Loucy (cell line): ENCODE data around the gene STIM1.
A peak's percentile ranks its signal among the peaks of the same experiment; 100 is the strongest.

ENCODE experiments used
- H2AFZ ChIP-seq: fragments of 200-600 bp; sonication (generic); 2 replicates; pipeline ENCODE4 v1.6.0; 2016; ENCODE audit warnings: antibody characterized with exemption, mild to moderate bottlenecking, low read length, moderate library complexity
- H3F3A ChIP-seq: fragments of 200-600 bp; 2 replicates; pipeline ENCODE4 v1.6.0; 2016; ENCODE audit warnings: antibody characterized with exemption, low read depth, mild to moderate bottlenecking
- H3K27me3 ChIP-seq: fragments of 200-600 bp; sonication (generic); 2 replicates; pipeline ENCODE4 v1.6.1; 2014; ENCODE audit warnings: low read length, mild to moderate bottlenecking; ENCODE audit not compliant: insufficient read depth, poor library complexity, severe bottlenecking
- H3K36me3 ChIP-seq: fragments of 200-600 bp; sonication (generic); 2 replicates; pipeline ENCODE4 v1.6.1; 2016; ENCODE audit warnings: low read length; ENCODE audit not compliant: insufficient read depth
- H3K4me1 ChIP-seq: fragments of 200-600 bp; sonication (generic); 2 replicates; pipeline ENCODE4 v1.5.1; 2014; ENCODE audit warnings: low read length, mild to moderate bottlenecking; ENCODE audit not compliant: insufficient read depth, poor library complexity, severe bottlenecking
- H3K4me2 ChIP-seq: fragments of 200-600 bp; sonication (generic); 2 replicates; pipeline ENCODE4 v1.6.0; 2014; ENCODE audit warnings: antibody characterized with exemption, low read length, low read depth, mild to moderate bottlenecking; ENCODE audit not compliant: poor library complexity, severe bottlenecking
- H3K4me3 ChIP-seq: fragments of 200-600 bp; sonication (generic); 2 replicates; pipeline ENCODE4 v1.5.1; 2014; ENCODE audit warnings: low read length, mild to moderate bottlenecking, mixed read lengths; ENCODE audit not compliant: poor library complexity, severe bottlenecking
- H3K79me2 ChIP-seq: fragments of 200-600 bp; sonication (generic); 2 replicates; pipeline ENCODE4 v1.6.1; 2014; ENCODE audit warnings: low read length; ENCODE audit not compliant: insufficient read depth
- H3K9ac ChIP-seq: fragments of 200-600 bp; sonication (generic); 2 replicates; pipeline ENCODE4 v1.6.0; 2014; ENCODE audit warnings: mild to moderate bottlenecking, low read depth, low read length, moderate library complexity; ENCODE audit not compliant: poor library complexity, severe bottlenecking
- H3K9me2 ChIP-seq: fragments of 200-600 bp; sonication (generic); replicated peaks from 2 replicates; pipeline ENCODE4 v1.6.1; 2016; ENCODE audit warnings: low read depth, low read length, mixed read lengths
- H3K9me3 ChIP-seq: fragments of 200-600 bp; sonication (generic); 2 replicates; pipeline ENCODE4 v1.6.1; 2014; ENCODE audit warnings: mild to moderate bottlenecking, antibody characterized with exemption, low read length, low read depth; ENCODE audit not compliant: insufficient read depth
- H4K20me1 ChIP-seq: fragments of 200-600 bp; sonication (generic); 2 replicates; pipeline ENCODE4 v1.6.0; 2014; ENCODE audit warnings: antibody characterized with exemption, low read length, mild to moderate bottlenecking; ENCODE audit not compliant: insufficient read depth, poor library complexity, severe bottlenecking
- EZH2phosphoT487 ChIP-seq: fragments of 200-600 bp; IDR thresholded peaks from 2 replicates; pipeline ENCODE4 v1.6.1; 2018; ENCODE audit warnings: antibody characterized with exemption, mild to moderate bottlenecking, moderate library complexity, borderline replicate concordance
- TF ChIP-seq, protein P1 (sequence below): fragments of 200-600 bp; sonication (generic); conservative IDR thresholded peaks from 2 replicates; pipeline ENCODE4 v1.5.1; 2014; ENCODE audit warnings: mild to moderate bottlenecking, antibody characterized with exemption, low read length

The STIM1 gene

DNA sequence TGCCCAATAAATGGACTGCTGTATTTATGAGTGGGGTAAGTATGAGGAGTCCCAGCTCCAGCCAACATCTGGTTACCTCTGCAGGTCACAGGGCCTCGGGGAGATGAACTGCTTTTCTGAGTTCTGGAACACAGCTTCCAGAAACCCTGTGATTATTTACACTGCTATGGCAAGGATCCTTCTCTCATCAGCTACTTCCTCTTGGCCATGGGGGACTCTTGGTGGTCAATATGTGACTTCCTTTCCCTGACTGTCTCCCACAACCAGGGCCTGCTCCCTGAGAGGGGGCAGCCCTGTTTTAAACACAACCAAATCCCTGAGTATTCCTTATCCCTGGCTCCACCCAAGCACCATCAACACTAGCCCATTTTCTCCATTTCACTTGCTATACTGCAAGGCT, 24.7 kb upstream of the STIM1 start:
- Histone ChIP-seq H3K9ac (no peak overlapping the region), H3K4me2 (peak overlapping the region; percentile 92), H3K4me1 (peaks cover 52% of the 10 kb centered on the region), H3K9me3 (no peaks in the 10 kb centered on the region), H3K27me3 (no peaks in the 10 kb centered on the region), H2AFZ (no peak overlapping the region), H3K9me2 (no peaks in the 10 kb centered on the region), H3K36me3 (peaks cover 37% of the 10 kb centered on the region; the same call in 1 of the 2 replicates), H3K79me2 (peaks cover 69% of the 10 kb centered on the region), H4K20me1 (peaks cover 63% of the 10 kb centered on the region), H3F3A (no peaks in the 10 kb centered on the region), H3K4me3 (peak overlapping the region; percentile 5)
- TF ChIP-seq, protein P1, sequence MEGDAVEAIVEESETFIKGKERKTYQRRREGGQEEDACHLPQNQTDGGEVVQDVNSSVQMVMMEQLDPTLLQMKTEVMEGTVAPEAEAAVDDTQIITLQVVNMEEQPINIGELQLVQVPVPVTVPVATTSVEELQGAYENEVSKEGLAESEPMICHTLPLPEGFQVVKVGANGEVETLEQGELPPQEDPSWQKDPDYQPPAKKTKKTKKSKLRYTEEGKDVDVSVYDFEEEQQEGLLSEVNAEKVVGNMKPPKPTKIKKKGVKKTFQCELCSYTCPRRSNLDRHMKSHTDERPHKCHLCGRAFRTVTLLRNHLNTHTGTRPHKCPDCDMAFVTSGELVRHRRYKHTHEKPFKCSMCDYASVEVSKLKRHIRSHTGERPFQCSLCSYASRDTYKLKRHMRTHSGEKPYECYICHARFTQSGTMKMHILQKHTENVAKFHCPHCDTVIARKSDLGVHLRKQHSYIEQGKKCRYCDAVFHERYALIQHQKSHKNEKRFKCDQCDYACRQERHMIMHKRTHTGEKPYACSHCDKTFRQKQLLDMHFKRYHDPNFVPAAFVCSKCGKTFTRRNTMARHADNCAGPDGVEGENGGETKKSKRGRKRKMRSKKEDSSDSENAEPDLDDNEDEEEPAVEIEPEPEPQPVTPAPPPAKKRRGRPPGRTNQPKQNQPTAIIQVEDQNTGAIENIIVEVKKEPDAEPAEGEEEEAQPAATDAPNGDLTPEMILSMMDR = no peak
- TF ChIP-seq EZH2phosphoT487 = no peak

DNA sequence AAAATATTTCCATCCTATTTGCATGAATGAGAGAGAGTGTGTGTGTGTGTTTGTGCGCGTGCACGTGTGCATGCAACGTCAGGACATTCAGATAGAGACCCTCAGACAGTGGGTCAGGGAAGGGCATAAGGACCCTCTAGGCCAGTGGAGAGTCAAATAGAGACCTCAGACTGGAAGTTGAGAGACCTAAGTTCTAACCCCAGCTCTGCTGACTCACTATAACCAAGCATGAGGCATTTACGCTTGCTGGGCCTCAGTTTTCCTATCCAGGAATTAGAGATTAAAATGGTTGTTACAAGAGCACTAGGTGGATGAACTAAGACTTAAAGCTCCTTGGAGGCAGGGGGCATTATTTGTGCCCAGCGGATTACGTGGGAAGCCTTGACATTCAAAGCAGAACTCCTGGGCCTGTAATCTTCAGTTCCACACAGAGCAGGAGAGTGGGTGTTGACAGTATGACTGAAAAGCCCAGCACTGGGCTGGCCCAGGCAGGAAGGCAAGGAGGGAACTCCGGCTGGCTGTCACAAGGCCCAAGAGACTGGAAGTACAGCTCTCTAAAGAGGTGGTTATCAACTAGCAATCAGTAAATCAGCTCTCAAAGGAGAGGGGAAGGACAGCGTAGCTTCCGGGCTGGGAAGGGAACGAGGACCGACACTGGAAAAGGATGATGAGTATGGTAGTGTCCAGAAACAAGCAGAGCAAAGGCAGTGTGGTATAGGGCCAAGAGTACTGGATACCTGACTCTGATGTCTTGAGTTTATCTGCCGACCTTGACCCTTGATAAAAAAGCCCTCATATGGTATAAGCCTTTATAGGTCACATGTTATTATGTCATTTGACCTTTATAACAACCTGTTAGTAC, 23.9 kb upstream of the STIM1 start:
- TF ChIP-seq, protein P1 = no peak
- TF ChIP-seq EZH2phosphoT487 = no peak
- Histone ChIP-seq H3K9me2 (no peaks in the 10 kb centered on the region), H3F3A (no peaks in the 10 kb centered on the region), H3K4me2 (peak overlapping the region; percentile 92), H4K20me1 (peaks cover 68% of the 10 kb centered on the region), H3K4me1 (peaks cover 60% of the 10 kb centered on the region), H3K36me3 (peaks cover 28% of the 10 kb centered on the region; the same call in 1 of the 2 replicates), H2AFZ (no peak overlapping the region), H3K27me3 (no peaks in the 10 kb centered on the region), H3K79me2 (peaks cover 78% of the 10 kb centered on the region), H3K9ac (peak overlapping the region; percentile 92), H3K9me3 (no peaks in the 10 kb centered on the region), H3K4me3 (no peak overlapping the region)

DNA sequence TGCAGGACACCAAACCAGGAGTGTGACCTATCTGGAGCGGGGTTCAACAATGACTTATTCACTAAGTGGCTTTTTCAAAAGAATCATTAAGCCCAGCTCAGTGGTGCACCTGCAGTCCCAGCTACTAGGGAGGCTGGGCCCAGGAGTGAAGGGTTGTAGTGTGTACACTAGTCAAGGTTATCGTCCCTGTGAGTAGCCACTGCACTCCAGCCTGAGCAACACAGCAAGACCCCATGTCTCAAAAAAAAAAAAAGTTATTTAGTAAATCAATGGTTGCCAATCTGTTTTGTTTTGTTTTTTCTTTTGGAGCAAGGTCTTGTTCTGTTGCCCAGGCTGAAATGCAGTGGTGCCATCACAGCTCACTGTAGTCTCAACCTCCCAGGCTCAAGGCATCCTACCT, 22.6 kb upstream of the STIM1 start:
- TF ChIP-seq EZH2phosphoT487 = no peak
- TF ChIP-seq, protein P1 = no peak
- peak overlapping the region; percentile 92 for H3K9ac ChIP-seq
- H3K36me3 ChIP-seq = peaks cover 16% of the 10 kb centered on the region; the same call in 1 of the 2 replicates
- H3K4me3 ChIP-seq = no peak overlapping the region
- H4K20me1 ChIP-seq = peaks cover 72% of the 10 kb centered on the region
- H3K79me2 ChIP-seq = peaks cover 90% of the 10 kb centered on the region
- no peaks in the 10 kb centered on the region for H3F3A ChIP-seq
- H2AFZ ChIP-seq = no peak overlapping the region
- no peaks in the 10 kb centered on the region for H3K9me3 ChIP-seq
- H3K4me1 ChIP-seq = peaks cover 69% of the 10 kb centered on the region
- H3K27me3 ChIP-seq = no peaks in the 10 kb centered on the region
- peak overlapping the region; percentile 92 for H3K4me2 ChIP-seq
- H3K9me2 ChIP-seq = no peaks in the 10 kb centered on the region
